Gastrocnemius medialis (tissue), 4 donors: ENCODE results near the gene SNX32. TPM values are rescaled to one million over a fixed set of nuclear protein-coding genes. Genes with fewer than 3 reads are reported as not detected.
"Not testable (repeated sequence)": the region's sequence is repeated elsewhere in the genome, so short reads cannot be mapped to it uniquely, and the experiment has no call there.

ENCODE experiments used
- ATAC-seq, 2 donors: fragments of 150-250 bp; one replicate each; pipeline ENCODE4 v1.9.1; 2016
- DNase-seq, 2 donors: peaks; one replicate each; pipeline ENCODE4 v3.0.0-alpha.2; 2019
- H3K27ac ChIP-seq, 4 donors: fragments of 200-600 bp; sonication (generic); 1 replicate in 1 of 4; 2 replicates in 3 of 4; pipeline ENCODE4 v1.5.1; 2016 to 2018; ENCODE audit warnings: mild to moderate bottlenecking in 2 of 4, moderate library complexity in 1 of 4
- H3K27me3 ChIP-seq, 3 donors: fragments of 200-600 bp; sonication (generic) in 2 of 3; 1 replicate in 1 of 3; 2 replicates in 2 of 3; pipeline versions ENCODE4 v1.5.1 to v1.6.0; 2016 to 2019; ENCODE audit warnings: mild to moderate bottlenecking in 1 of 3, moderate library complexity in 1 of 3
- H3K36me3 ChIP-seq, 2 donors: fragments of 200-600 bp; sonication (generic) in 1 of 2; one replicate each; pipeline ENCODE4 v1.5.1; 2017 to 2018
- H3K4me1 ChIP-seq, 2 donors: fragments of 200-600 bp; sonication (generic) in 1 of 2; one replicate each; pipeline ENCODE4 v1.5.1; 2016 to 2017; ENCODE audit warnings: mild to moderate bottlenecking in 2 of 2
- H3K4me3 ChIP-seq, 4 donors: fragments of 200-600 bp; sonication (generic) in 3 of 4; 1 replicate in 1 of 4; 2 replicates in 3 of 4; pipeline ENCODE4 v1.5.1; 2016 to 2019; ENCODE audit warnings: mild to moderate bottlenecking in 2 of 4
- H3K9me3 ChIP-seq, 3 donors: fragments of 200-600 bp; sonication (generic) in 2 of 3; 1 replicate in 1 of 3; 2 replicates in 2 of 3; pipeline ENCODE4 v1.5.1; 2016 to 2019
- CTCF ChIP-seq, 5 experiments: fragments of 450-650 bp in 3 of 5; fragments of 200-600 bp in 2 of 5; sonication (generic) in 2 of 5; IDR thresholded peaks in 4 of 5; conservative IDR thresholded peaks in 1 of 5; 1 replicate in 4 of 5; 2 replicates in 1 of 5; pipeline ENCODE4 v1.5.1; 2016 to 2019; ENCODE audit warnings: antibody characterized with exemption in 5 of 5, mild to moderate bottlenecking in 3 of 5, moderate library complexity in 3 of 5
- POLR2A ChIP-seq, 2 donors: fragments of 450-650 bp; IDR thresholded peaks; one replicate each; pipeline ENCODE4 v1.6.1; 2017; ENCODE audit warnings: antibody characterized with exemption in 2 of 2, mild to moderate bottlenecking in 2 of 2, moderate library complexity in 2 of 2
- in situ Hi-C, 4 donors: fragments of 200-750 bp; cut with MboI; loops; one replicate each; pipeline versions ENCODE4 v1.15.0 to v1.8.0; 2017; ENCODE audit warnings: low sequenced_read_pairs in 4 of 4
- intact Hi-C: fragments of 100-400 bp; cut with DNase I; formaldehyde crosslinking; loops from one replicate; pipeline ENCODE4 v1.15.1; 2023; ENCODE audit warnings: low total_unique reads
- total RNA-seq, 4 donors: library from RNA; depleted of rRNA; stranded (reverse); fragments of >200 nt; gene quantifications; one replicate each; pipeline versions ENCODE4 v1.1.0 to v1.2.3, GENCODE V29; 2016

The SNX32 gene
- total RNA-seq, 4 donors from 2014 or later = 0.11 TPM; not detected in 3

GRCh38 chr11:65890324-65891218 is 56.8 kb downstream of the SNX32 start, which contains the start of gene CCDC85B:
CCDC85B (plus strand) TSS chr11:65890673; CDS start chr11:65890784, 111 bp downstream.
- DNase-seq = peak; percentile 96 to 99
- intact Hi-C loops = loop anchor here (1.0 kb wide), 1 partner anchor 25 kb away; no protein-coding TSS in a partner anchor
- peaks cover 41 to 51% of the 10 kb centered on the region in 2 donors for H3K4me1 ChIP-seq

DNA sequence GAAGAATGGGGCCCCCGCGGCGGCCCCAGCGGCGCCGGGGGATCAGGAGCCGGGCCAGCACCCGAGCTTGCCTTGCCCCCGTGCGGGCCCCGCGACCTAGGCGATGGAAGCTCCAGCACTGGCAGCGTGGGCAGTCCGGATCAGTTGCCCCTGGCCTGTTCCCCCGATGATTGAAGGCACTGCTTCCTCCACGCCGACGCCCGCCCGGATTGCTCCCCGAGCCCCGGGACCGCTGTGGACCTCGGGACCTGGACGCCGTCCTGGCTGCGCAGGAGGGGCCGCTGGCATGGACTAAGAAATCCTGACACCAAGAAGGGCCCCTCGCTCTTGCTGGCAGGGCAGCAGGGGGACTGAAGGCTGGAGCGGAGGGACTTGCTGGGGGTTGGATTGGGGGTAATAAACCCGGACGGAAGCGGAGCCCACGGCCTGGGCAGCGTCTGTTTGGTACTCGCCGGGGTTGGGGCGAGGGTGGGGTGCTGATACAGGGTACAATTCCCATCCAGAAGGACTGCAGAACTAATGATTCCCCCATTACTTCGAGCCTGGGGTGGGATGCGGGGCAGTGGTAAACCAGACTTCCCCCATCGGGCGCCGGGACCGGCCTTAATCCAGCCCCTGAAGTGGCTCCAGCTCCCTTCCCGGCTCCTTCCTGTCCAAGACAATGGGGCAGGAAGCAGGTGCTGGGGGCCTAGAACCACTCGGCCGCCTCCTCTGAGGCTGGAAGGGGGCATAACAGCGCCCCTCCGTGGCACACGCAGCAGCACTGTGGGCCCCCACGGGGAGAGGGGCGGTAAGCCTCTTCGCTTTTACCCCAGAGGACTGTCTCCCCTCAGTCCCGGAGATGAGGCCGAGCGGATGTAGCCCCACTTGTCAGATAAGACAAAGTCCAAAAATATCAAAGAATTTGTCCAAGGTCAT is 57.7 kb downstream of the SNX32 start:
- H3K9me3 ChIP-seq = no peaks in the 10 kb centered on the region
- in situ Hi-C loops = no loop called here
- intact Hi-C loops = no loop called here
- peaks cover 41 to 51% of the 10 kb centered on the region in 2 donors for H3K4me1 ChIP-seq
- peak in 2 of 5 experiments; percentile 23 to 40 for TF ChIP-seq CTCF (IDR thresholded peaks at IDR 0.05 in 4 of 5, conservative IDR thresholded peaks at IDR 0.05 in 1 of 5)
- TF ChIP-seq POLR2A (IDR thresholded peaks at IDR 0.05) = peak in 1 of 2 donors; percentile 32
- DNase-seq (no peak), ATAC-seq (no peak)
- H3K27ac ChIP-seq = peak overlapping the region; percentile 93 to 98 (median 96)
- H3K4me3 ChIP-seq = peak overlapping the region; percentile 67 to 81 (median 76)
- H3K36me3 ChIP-seq = peaks cover 0 to 7% of the 10 kb centered on the region in 2 donors
- no peaks in the 10 kb centered on the region for H3K27me3 ChIP-seq

More at GRCh38 chr11:65890324-65891218, 56.8 kb downstream of the SNX32 start, which contains the start of gene CCDC85B:
- Histone ChIP-seq H3K27me3 (no peaks in the 10 kb centered on the region), H3K9me3 (no peaks in the 10 kb centered on the region), H3K36me3 (peaks cover 0 to 13% of the 10 kb centered on the region in 2 donors), H3K27ac (peak within 1 kb of the TSS; percentile 93 to 98 (median 96)), H3K4me3 (peak within 1 kb of the TSS; percentile 67 to 81 (median 77))
- in situ Hi-C loops = no loop called here
- TF ChIP-seq POLR2A (IDR thresholded peaks at IDR 0.05) (peak; percentile 98 to 99), CTCF (IDR thresholded peaks at IDR 0.05 in 4 of 5, conservative IDR thresholded peaks at IDR 0.05 in 1 of 5) (peak in 3 of 5 experiments; percentile 18 to 22 (median 21))
- peak; percentile 71 to 78 for ATAC-seq

GRCh38 chr11:65892137-65892540 is 58.4 kb downstream of the SNX32 start:
- Histone ChIP-seq H3K4me1 (peaks cover 40 to 51% of the 10 kb centered on the region in 2 donors), H3K27ac (peak overlapping the region; percentile 93 to 98 (median 96)), H3K4me3 (peak overlapping the region; percentile 67 to 81 (median 76))
- intact Hi-C loops, H3K9me3 ChIP-seq, ATAC-seq, H3K27me3 ChIP-seq, H3K36me3 ChIP-seq, in situ Hi-C loops, DNase-seq: not testable (repeated sequence)

- intact Hi-C loops = no loop called here
- TF ChIP-seq CTCF (IDR thresholded peaks at IDR 0.05 in 4 of 5, conservative IDR thresholded peaks at IDR 0.05 in 1 of 5) (no peak), POLR2A (IDR thresholded peaks at IDR 0.05) (no peak)
- ATAC-seq = no peak
- Histone ChIP-seq H3K9me3 (no peaks in the 10 kb centered on the region), H3K36me3 (no peaks in the 10 kb centered on the region), H3K27ac (peak overlapping the region; percentile 93 to 98 (median 96)), H3K27me3 (no peaks in the 10 kb centered on the region), H3K4me3 (peak overlapping the region in 2 of 4 donors; percentile 73 to 81), H3K4me1 (peaks cover 34 to 45% of the 10 kb centered on the region in 2 donors)
- in situ Hi-C loops = no loop called here
- no peak for DNase-seq
These were observed 59.0 kb downstream of the SNX32 start for GRCh38 chr11:65892661-65893317.
